GM18499 (cell line): ENCODE measurements around the gene PLEKHA5.

Source experiments
- ATAC-seq: cut with Tn5 transposase; IDR thresholded peaks from one replicate; pipeline ENCODE4 v1.9.1; 2021; ENCODE audit warnings: moderate number of reproducible peaks; ENCODE audit not compliant: insufficient read depth, unreplicated experiment

Gene PLEKHA5

DNA sequence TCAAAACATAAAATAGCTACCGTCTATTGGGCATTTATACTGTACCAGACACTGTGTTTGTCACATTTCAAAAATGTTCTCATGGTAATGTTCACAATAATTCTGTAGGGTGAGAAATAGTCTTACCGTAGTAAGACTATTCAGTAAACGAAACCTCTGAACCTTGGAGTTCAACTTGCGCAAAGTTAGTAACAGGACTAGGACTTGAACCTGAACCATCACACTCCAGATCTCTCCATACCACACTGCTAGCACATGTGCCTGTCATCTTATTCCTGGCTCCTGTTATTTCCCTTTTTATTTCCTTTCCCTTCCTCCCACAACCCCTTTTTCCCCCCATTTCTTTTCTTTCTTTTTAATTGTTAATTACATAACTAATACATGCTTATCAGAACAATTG, 65.4 kb downstream of the PLEKHA5 start:
- no peak for ATAC-seq

DNA sequence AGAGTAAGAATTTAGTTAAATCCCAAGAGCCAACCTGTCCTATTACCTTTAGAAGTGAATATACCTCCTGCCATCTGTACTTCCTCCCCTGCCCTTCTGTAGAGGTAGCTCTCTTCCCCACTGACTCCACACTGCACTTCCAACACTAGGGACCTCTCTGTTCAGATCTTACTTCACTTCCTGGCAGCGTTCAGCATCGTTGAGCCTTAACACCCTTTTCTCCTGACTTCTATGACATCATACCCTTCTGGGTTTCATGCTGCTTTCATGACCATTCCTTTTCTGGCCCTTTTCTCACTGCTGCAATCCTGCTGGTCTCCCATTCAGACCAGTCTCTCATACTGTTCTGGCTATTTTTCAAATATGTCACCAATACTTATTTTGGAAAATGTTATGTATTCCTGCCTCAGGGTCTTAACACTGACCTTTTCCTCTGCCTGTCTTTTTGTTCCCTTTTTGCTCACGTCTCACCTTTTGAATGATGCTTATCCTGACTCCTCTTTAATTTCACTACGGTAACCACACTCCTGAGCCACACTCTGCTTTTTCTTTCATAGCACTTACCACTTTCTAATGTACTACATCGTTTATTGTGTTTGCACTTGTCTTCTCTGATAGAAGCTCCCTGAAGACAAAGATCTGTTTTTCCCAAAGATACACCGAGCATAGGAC, 67.6 kb downstream of the PLEKHA5 start:
- no peak for ATAC-seq

DNA sequence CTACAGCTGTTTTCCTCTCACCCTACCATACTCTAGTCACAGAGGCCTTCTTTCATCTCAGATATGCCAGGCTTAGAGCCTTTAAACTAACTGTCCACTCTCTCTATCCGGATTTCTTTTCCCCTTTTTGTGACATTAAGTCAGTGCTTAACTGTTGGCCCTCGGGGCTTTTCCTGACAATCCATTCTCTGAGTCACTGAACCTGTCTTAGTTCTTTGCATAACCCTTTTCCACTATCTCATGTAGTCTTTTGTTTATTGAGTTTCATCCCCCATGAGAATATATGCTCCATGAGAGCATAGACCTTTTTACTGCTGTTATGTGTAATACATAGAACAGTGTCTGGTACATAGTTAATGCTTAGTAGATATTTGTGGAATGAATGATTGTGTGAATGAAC, 68.7 kb downstream of the PLEKHA5 start:
- no peak for ATAC-seq

DNA sequence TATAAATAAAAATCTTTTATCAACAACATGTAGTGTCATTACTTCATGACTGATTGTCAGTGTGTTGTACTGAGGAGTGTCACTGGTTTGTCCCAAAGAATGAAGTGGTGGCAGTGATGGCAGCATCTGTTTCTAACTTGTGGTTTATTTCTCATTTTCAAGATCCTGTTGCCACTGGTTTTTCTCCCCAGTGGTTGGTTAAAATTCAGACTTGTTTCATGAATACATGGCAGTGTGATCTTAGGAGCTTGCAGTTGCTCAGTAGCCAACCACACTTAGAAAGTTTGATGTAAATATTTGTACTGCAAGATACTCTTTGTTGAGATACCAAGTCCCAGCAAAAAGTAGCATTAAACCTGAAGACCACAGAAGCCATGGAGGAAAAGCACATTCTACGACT, 69.8 kb downstream of the PLEKHA5 start:
- no peak for ATAC-seq

DNA sequence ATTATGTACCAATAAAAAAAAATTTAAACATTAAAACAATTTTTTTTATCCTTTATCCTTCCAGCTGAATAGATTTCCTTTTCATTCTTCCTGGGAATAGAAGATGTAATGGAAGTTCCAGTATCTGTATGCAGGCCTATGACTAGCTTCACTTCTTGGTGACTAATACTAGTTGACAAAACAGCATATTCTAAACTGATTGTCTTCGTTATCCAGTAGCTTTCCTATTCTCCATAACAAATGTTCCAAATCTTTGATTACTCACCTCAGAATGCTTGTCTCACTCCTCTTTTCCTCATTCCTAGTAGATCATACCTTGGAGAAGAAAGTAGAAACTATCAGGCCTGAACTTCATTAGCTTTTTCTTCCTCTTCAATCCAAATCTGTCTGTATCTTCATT, 70.7 kb downstream of the PLEKHA5 start:
- no peak for ATAC-seq

DNA sequence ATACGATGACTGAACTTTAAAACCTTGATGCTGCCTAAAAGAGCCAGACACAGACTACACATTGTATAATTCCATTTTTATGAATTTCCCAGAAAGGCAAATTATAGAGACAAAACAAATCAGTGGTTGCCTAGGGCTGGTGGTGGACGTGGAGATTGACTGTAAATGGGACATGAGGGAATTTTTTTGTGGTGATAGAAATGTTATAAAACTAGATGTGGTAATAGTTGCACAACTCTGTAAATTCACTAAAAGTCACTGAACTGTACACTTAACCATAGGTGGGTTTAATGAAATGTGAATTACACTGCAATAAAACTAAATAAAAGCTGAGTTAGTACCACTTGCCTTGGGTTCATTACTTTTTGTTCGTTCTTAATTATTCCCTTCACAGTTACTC, 72.1 kb downstream of the PLEKHA5 start:
- no peak for ATAC-seq

DNA sequence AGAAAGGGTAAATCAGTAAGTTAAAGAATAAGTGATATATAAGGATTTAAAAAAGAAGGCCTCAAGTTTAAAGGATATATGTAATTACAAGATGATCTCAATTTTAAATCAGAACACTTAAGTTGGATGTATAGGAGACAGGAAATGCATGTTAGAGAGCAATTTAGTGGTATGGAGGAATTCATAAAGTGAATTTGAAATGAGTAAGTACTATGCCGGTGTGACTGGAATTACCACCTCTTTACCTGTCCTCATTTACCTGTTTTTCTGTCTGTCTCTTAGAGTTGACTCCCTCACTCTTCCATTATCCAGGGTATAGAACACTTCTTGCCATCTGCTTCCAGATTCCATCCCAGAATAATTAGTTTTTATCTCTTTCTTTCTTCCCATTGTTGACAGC, 73.5 kb downstream of the PLEKHA5 start:
- ATAC-seq, result no peak

DNA sequence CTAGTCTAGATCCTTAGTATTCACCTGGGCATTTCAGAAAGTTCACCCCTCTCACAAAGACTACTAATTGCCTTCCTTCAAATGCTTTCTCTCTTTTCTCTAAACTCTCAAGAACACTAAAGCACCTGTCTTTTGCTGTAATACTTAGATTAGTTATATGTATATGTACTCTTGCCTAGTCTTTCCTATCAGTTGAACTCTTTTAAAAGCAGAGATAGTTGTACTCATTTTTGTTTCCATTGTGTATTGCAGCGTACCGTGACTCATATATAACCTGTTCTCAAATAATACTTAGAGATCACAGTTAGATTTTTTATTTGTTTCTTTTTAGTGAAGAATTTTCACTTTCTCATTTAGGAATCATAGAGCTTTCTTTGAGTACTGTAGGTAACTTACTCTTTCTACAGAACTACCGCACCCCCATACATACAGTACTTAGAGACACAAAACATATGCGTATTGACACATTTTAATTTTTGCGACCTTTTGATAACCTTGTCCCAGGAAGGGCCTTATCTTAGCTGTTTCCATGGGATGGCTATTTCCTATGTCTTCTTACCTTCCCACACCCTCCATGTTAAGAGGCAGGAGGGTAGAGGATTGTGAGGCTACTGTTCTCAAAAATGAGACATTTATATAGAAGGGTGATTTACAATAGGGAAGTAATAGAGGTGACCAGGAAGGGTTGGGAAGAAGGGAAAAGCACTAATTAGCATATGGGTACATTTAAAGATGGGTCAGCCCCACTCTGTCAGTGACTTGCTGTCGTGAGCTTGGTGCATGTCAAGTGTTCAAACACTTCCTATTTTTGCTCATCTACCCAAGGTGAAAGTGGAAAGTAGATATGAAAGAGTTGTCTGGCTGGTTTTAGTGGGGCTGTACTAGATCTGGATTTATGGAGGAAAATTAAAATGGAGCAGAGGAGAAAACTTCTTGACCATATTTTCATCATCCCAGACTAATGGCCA, 74.3 kb downstream of the PLEKHA5 start:
- ATAC-seq, result no peak

DNA sequence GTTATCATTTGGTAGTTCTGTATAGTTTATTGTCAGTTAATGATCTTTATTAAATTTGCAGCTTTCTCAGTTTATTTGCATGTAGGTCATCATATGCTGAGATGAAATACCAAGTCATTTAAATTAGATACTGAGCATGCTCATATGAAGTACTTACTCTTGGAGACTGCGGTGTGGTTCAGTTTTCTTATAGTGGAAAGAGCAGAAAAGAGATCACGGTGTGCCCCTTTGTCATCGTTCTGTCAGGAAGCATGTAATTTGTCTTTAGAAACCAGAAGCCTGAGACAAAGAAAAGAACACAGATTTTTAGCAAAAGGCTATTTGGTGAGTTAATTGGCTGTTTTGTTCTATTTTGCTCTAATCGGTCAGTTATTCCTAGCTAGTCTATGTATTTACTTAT, 75.6 kb downstream of the PLEKHA5 start:
- no peak for ATAC-seq

DNA sequence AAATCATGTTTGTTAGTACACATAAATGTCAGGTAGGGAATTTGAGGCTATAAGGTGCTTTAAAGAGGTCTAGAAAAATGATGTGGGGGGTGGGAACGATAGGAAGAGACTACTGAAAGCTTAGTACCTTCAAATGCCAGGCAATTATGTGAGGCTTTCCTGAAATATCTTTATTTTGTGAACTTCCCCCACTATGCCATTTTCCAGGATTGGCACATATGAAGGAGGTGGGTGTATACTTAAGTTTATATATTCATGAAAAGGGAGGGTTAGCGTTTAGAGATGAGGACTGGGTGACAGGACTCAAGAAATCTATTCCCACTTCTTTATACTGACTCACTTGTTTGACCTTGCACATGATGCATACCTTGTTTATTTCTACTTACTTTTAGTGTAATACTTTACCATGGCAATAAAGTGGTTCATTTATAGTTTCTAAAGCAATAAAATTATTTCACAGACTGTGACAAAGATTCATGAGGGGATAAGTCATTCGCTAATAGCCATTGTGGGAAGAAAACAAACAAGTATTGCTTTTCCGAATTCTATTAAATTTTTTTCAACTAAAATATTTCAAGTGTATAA, 77.1 kb downstream of the PLEKHA5 start:
- no peak for ATAC-seq

DNA sequence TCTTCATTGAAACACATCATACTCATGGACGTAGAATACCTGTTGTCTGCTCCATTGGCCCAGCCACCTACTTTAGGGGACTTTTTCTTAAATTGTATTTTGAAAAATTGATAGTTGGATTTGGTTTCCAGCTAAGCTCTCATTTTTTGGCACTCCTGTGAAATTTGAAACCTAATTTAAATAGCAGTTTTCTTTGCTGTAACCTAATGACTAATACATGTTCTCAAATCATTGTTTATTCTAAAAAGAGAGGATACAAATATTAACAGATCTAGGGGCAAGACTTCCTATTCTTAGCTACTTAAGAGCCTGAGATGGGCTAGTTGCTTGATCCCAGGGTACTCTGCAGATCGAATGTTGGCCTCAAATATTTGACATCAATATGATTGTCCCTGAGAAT, 78.9 kb downstream of the PLEKHA5 start:
- no peak for ATAC-seq

DNA sequence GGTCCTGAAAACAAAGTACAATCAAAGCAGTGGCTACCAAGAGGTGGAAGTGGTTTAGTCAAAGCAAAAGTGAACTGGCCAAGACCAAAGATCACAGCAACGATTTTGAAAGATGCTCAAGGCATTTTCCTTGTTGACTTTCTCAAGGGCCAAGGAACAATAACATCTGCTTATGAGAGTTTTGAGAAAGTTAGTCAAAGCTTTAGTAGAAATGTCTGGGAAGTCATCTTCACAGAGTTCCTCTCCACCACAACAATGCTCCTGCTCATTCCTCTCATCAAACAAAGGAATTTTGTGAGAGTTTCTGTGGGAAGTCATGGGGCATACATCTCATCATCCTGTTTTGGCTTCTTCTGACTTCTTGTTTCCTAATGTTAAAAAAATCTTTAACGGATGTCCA, 80.1 kb downstream of the PLEKHA5 start:
- ATAC-seq, result no peak

DNA sequence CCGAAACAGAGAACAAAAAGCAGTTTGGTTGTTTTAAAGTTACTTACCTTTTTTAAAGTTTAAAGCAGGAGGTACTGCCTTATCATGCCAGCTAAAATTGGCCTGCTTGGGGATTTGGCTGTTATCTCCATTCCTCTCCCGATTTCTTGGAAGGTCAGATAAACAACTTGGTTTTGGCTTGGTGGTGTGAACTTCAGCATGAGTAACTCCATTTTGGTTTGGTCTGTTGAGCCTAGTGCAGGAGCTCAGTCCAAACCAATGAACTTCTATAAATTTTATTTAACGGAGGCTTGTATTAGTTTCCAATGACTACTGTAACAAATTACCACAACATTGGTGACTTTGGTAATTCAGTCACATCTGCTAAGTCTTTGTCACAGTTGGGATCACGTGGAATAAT, 82.3 kb downstream of the PLEKHA5 start:
- no peak for ATAC-seq

DNA sequence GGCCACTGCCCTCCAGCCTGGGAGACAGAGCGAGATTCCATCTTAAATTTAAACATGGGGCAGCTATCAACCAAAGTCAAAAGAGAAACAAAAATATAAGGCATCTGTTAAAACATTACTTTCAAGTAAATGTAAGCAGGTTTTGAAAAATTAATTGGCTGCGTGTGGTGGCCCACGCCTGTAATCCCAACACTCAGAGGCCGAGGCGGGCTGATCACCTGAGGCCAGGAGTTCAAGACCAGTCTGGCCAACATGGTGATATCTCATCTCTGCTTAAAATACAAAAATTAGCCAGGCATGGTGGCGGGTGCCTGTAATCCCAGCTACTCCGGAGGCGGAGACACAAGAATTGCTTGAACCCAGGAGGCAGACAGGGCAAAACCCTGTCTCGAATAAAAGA, 82.7 kb downstream of the PLEKHA5 start:
- ATAC-seq, result no peak

DNA sequence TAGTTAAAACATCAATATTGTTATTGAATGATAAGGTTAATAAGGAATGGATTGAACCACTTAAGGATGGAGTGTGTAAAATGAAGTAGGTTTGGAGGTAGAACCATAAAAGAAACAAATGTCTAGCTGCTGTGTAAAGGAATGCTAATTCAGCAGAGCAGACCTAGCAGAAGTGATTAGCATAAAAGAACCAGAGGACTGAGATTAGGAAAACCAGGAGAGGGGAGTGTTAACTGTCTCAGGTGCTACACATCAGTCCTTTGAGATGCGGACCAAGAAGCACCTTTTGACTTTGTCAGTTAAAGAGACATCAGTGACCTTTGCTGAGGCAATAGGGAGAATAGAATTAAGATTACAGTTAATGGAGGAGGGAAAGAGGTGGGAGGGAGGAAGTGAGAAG, 84.5 kb downstream of the PLEKHA5 start:
- ATAC-seq, result no peak

DNA sequence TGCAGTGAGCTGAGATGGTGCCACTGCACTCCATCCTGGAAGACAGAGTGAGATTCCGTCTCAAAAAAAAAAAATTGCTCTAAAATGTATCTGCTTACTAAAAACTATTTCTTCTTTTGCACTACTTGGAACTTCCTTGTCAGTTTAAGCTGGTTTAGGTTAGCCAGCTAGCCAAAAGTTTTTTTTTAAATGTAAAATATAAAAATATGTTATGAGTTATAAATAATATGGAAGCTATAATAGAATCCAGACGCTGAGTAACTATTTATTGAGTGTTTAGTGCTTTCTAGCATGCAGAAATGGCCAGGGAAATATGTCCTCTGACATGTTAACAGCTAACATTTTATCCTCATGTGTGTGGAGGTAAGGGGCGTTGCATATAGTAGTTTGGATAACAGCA, 85.6 kb downstream of the PLEKHA5 start:
- no peak for ATAC-seq

DNA sequence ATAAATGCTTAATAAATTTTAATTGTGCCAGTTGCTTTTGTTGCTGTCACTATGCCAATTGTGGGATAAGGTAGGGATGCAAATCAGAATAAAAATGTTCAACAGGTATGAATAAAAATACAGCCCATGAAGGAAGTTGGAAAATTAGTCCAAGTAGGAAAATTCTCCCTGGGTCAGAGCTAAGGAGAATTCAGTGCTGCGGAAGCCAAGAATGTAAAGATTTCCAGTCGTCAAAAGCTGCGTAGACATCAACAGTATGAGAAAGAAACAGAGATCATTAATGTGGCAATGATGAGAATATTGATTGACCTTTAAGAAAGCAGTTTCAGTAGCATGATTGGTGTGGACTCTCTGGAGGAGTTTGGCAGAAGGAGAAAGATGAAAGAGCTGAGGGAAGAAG, 87.9 kb downstream of the PLEKHA5 start:
- no peak for ATAC-seq

DNA sequence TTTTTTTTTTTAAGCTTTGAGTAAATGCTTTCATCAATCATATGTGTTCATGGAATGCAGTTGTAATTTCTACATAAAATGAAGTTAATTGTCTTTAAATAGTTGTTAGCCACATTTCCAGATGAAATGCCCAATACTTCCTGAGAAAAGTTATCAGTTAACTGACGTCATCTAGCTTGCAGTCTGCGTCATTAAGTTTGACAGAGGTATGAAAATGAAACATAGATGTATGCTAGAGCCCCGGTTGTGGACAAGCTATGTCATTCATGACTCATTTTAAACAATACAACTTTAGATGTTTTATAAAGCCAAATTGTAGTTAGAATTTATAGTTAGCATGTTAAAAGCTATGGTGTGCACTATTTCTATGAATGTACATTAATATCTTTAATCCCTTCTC, 90.7 kb downstream of the PLEKHA5 start:
- no peak for ATAC-seq

DNA sequence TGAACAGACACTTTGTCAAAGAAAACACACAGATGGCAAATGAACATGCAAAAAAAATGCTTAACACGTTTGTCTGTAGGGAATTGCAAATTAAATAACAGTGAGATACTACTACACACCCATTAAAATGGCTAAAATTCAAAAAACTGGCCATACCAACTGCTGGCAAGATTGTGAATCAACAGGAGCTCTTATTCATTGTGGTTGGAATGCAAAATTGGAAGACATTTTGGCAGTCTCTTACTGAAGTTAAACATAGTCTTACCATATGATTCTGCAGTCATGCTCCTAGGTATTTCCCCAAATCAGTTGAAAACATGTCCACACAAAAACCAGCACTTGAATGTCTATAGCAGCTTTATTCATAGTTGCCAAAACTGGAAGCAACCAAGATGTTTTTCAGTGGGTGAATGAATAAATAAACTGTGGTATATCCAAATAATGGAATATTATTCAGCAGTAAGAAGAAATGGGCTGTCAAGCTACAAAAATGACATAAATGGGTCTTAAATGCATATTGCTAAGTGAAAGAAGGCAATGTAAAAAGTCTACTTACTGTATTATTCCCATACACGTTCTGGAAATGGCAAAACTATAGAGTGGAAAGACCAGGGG, 91.4 kb downstream of the PLEKHA5 start:
- no peak for ATAC-seq

DNA sequence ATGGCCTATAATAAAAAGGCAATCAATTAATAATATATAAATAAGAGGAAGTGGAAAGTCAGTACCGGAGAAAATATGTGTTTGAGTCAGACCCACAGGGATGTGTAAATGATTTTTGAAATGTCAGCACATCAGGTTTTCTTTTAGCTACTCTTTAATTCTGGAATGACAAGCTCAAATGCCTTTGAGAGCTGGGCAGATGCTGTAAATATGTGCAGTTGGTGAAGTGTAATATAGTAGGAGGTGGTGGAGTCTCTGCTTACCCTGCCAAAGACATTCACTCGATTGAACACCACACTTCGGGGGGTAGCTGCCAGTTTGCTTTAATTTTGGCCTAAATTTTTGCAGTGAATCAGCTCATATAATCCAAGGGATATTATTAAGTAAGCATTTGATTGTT, 93.0 kb downstream of the PLEKHA5 start:
- no peak for ATAC-seq

DNA sequence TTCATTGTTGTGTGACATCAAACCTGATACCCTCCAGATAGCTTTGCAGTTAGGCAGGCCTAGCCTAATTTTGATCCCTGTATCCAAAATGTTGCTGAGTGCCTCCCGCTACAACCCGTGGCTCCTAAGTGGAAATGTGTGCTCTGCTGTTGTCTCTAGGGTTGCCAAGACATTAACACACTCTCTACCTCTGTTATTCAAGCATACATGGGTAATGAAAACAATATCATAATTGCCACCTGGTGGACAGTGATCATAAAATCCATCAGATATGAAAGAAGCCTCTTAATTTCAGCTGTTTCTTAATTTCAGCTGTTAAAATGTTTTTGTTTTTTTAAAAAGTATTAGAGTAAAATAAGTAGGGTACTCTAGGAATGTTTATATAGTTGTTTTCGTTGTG, 93.5 kb downstream of the PLEKHA5 start:
- ATAC-seq, result no peak
